GM12873 (cell line): Measurements from ENCODE around the gene ACSBG1.

Source experiments
- CTCF ChIP-seq: IDR thresholded peaks from 2 replicates; pipeline ENCODE4 v1.5.1; 2012; ENCODE audit warnings: low read depth, mild to moderate bottlenecking, moderate library complexity, low read length, control low read depth; ENCODE audit not compliant: insufficient read depth; ENCODE audit errors: missing control alignments

The ACSBG1 gene

GRCh38 chr15:78130466-78131294, 103.7 kb downstream of the ACSBG1 start:
- TF ChIP-seq CTCF: no peak

GRCh38 chr15:78129751-78130287, 104.5 kb downstream of the ACSBG1 start:
- no peak for TF ChIP-seq CTCF

- TF ChIP-seq CTCF: no peak
Measured at GRCh38 chr15:78129077-78129750, 105.2 kb downstream of the ACSBG1 start.

GRCh38 chr15:78127882-78128281, 106.5 kb downstream of the ACSBG1 start:
- TF ChIP-seq CTCF: no peak

GRCh38 chr15:78125267-78125666, 109.1 kb downstream of the ACSBG1 start:
- TF ChIP-seq CTCF: no peak

GRCh38 chr15:78120523-78120922, 113.8 kb downstream of the ACSBG1 start:
- no peak for TF ChIP-seq CTCF
